ENCODE data around the gene CDH13. TPM values are rescaled to one million over a fixed set of nuclear protein-coding genes. Genes with fewer than 3 reads are reported as not detected.

The CDH13 gene
- 0.01 to 0.03 TPM in 2 of 5 replicates, not detected in the others for total RNA-seq (2022; extraction: Qiagen RNA extraction; ENCODE audit: low read depth)

GRCh38 chr16:82626791-82627261, at the start of gene CDH13:
TSS of gene CDH13 (plus strand) at chr16:82626969.

GRCh38 chr16:83807710-83808572, 1181.2 kb downstream of the CDH13 start, which contains the start of gene HSBP1:
TSS of gene HSBP1 (plus strand) at chr16:83807978. CDS start at chr16:83808077, 99 bp downstream.

